Superior temporal gyrus (tissue), 1 donor: ENCODE results near the gene DYNLT1.
"Not testable (repeated sequence)": the region's sequence is repeated elsewhere in the genome, so short reads cannot be mapped to it uniquely, and the experiment has no call there.

Experiments
- DNase-seq: peaks from one replicate; pipeline ENCODE4 v3.0.0-alpha.2; 2016; ENCODE audit errors: extremely low spot score

The DYNLT1 gene

GRCh38 chr6:158642097-158642601 is 2.4 kb downstream of the DYNLT1 start:
- no peak for DNase-seq

GRCh38 chr6:158640519-158640918 is 4.0 kb downstream of the DYNLT1 start:
- no peak for DNase-seq

GRCh38 chr6:158639056-158639455 is 5.5 kb downstream of the DYNLT1 start:
- DNase-seq, result no peak

- no peak for DNase-seq
Measured at GRCh38 chr6:158638324-158638854, 6.2 kb downstream of the DYNLT1 start.

GRCh38 chr6:158636778-158637177 is 7.8 kb downstream of the DYNLT1 start:
- DNase-seq, result no peak

GRCh38 chr6:158635427-158636073 is 9.0 kb downstream of the DYNLT1 start:
- no peak for DNase-seq

- DNase-seq, result no peak
Measured at GRCh38 chr6:158634695-158635426, 9.7 kb downstream of the DYNLT1 start.

- no peak for DNase-seq
Measured at GRCh38 chr6:158633127-158633526, 11.4 kb downstream of the DYNLT1 start.

- not testable (repeated sequence) for DNase-seq
Measured at GRCh38 chr6:158632538-158633119, 11.9 kb downstream of the DYNLT1 start.

GRCh38 chr6:158631678-158632537 is 12.6 kb downstream of the DYNLT1 start:
- no peak for DNase-seq

- no peak for DNase-seq
Measured at GRCh38 chr6:158630938-158631616, 13.5 kb downstream of the DYNLT1 start.

GRCh38 chr6:158629367-158630221 is 14.9 kb downstream of the DYNLT1 start:
- DNase-seq, result no peak

- no peak for DNase-seq
Measured at GRCh38 chr6:158628542-158628941, 16.0 kb downstream of the DYNLT1 start.

GRCh38 chr6:158627940-158628211 is 16.7 kb downstream of the DYNLT1 start:
- no peak for DNase-seq

GRCh38 chr6:158627168-158627939 is 17.2 kb downstream of the DYNLT1 start:
- DNase-seq, result no peak

- DNase-seq, result no peak
Measured at GRCh38 chr6:158626360-158627167, 18.0 kb downstream of the DYNLT1 start.

- DNase-seq, result no peak
Measured at GRCh38 chr6:158625881-158626305, 18.6 kb downstream of the DYNLT1 start.
